Measurements from ENCODE around the gene ERVFRD-1.
"Not testable (repeated sequence)": the region's sequence is repeated elsewhere in the genome, so short reads cannot be mapped to it uniquely, and the experiment has no call there.

The ERVFRD-1 gene

GRCh38 chr6:11091141-11091540, 20.4 kb downstream of the ERVFRD-1 start:
- peaks cover 11% of the 10 kb centered on the region for H3K4me1 Mint-ChIP-seq
- H3K27ac Mint-ChIP-seq; ATAC-seq (ENCODE audit: low read depth); H3K27me3 Mint-ChIP-seq; DNase-seq (ENCODE audit: low spot score in 2 of 2); H3K4me3 Mint-ChIP-seq; H3K9me3 Mint-ChIP-seq; H3K36me3 Mint-ChIP-seq: not testable (repeated sequence)

GRCh38 chr6:11089695-11090094, 21.8 kb downstream of the ERVFRD-1 start:
- DNase-seq (ENCODE audit: low spot score in 2 of 2): no peak
- Mint-ChIP-seq H3K4me1 (peaks cover 8% of the 10 kb centered on the region), H3K9me3 (no peaks in the 10 kb centered on the region), H3K4me3 (no peak overlapping the region), H3K27me3 (no peaks in the 10 kb centered on the region), H3K36me3 (no peaks in the 10 kb centered on the region), H3K27ac (no peak overlapping the region)
- ATAC-seq (ENCODE audit: low read depth): no peak

- not testable (repeated sequence) for H3K4me1 Mint-ChIP-seq
Observed at GRCh38 chr6:11087141-11087812, 24.2 kb downstream of the ERVFRD-1 start.

GRCh38 chr6:11085758-11086435, 25.6 kb downstream of the ERVFRD-1 start:
- Mint-ChIP-seq H3K9me3 (no peaks in the 10 kb centered on the region), H3K36me3 (no peaks in the 10 kb centered on the region), H3K27me3 (peaks cover 5% of the 10 kb centered on the region), H3K27ac (no peak overlapping the region), H3K4me3 (no peak overlapping the region), H3K4me1 (no peaks in the 10 kb centered on the region)
- ATAC-seq (ENCODE audit: low read depth) (no peak), DNase-seq (ENCODE audit: low spot score in 2 of 2) (no peak)

More at GRCh38 chr6:11087141-11087812, 24.2 kb downstream of the ERVFRD-1 start:
- not testable (repeated sequence) for DNase-seq (ENCODE audit: low spot score in 2 of 2); ATAC-seq (ENCODE audit: low read depth); H3K9me3 Mint-ChIP-seq; H3K4me3 Mint-ChIP-seq; H3K36me3 Mint-ChIP-seq; H3K27ac Mint-ChIP-seq; H3K27me3 Mint-ChIP-seq

GRCh38 chr6:11083956-11084355, 27.6 kb downstream of the ERVFRD-1 start:
- H3K36me3 Mint-ChIP-seq: no peaks in the 10 kb centered on the region
- H3K4me1 Mint-ChIP-seq: no peaks in the 10 kb centered on the region
- no peak for ATAC-seq (ENCODE audit: low read depth)
- H3K27ac Mint-ChIP-seq: no peak overlapping the region
- H3K9me3 Mint-ChIP-seq: no peaks in the 10 kb centered on the region
- no peak overlapping the region for H3K4me3 Mint-ChIP-seq
- H3K27me3 Mint-ChIP-seq: peaks cover 5% of the 10 kb centered on the region
- no peak for DNase-seq (ENCODE audit: low spot score in 2 of 2)

GRCh38 chr6:11083491-11083890, 28.0 kb downstream of the ERVFRD-1 start:
- DNase-seq (ENCODE audit: low spot score in 2 of 2) (no peak), ATAC-seq (ENCODE audit: low read depth) (no peak)
- no peaks in the 10 kb centered on the region for H3K9me3 Mint-ChIP-seq
- no peaks in the 10 kb centered on the region for H3K4me1 Mint-ChIP-seq
- no peak overlapping the region for H3K4me3 Mint-ChIP-seq
- no peak overlapping the region for H3K27ac Mint-ChIP-seq
- H3K27me3 Mint-ChIP-seq: peaks cover 5% of the 10 kb centered on the region
- no peaks in the 10 kb centered on the region for H3K36me3 Mint-ChIP-seq

- Mint-ChIP-seq H3K36me3 (no peaks in the 10 kb centered on the region), H3K4me1 (no peaks in the 10 kb centered on the region), H3K4me3 (no peak overlapping the region), H3K9me3 (no peaks in the 10 kb centered on the region), H3K27ac (no peak overlapping the region), H3K27me3 (peaks cover 5% of the 10 kb centered on the region)
- ATAC-seq (ENCODE audit: low read depth) (no peak), DNase-seq (ENCODE audit: low spot score in 2 of 2) (no peak)
Observed at GRCh38 chr6:11080296-11080695, 31.2 kb downstream of the ERVFRD-1 start.

- no peak for ATAC-seq (ENCODE audit: low read depth)
- Mint-ChIP-seq H3K9me3 (no peaks in the 10 kb centered on the region), H3K27ac (no peak overlapping the region), H3K36me3 (no peaks in the 10 kb centered on the region), H3K27me3 (no peaks in the 10 kb centered on the region), H3K4me1 (no peaks in the 10 kb centered on the region), H3K4me3 (no peak overlapping the region)
- DNase-seq (ENCODE audit: low spot score in 2 of 2): no peak
Observed at GRCh38 chr6:11078266-11078665, 33.3 kb downstream of the ERVFRD-1 start.

GRCh38 chr6:11076540-11076939, 35.0 kb downstream of the ERVFRD-1 start:
- no peak for ATAC-seq (ENCODE audit: low read depth)
- no peaks in the 10 kb centered on the region for H3K36me3 Mint-ChIP-seq
- H3K4me1 Mint-ChIP-seq: no peaks in the 10 kb centered on the region

GRCh38 chr6:11072101-11072500, 39.4 kb downstream of the ERVFRD-1 start:
- DNase-seq (ENCODE audit: low spot score in 2 of 2) (no peak), ATAC-seq (ENCODE audit: low read depth) (no peak)
- Mint-ChIP-seq H3K9me3 (no peaks in the 10 kb centered on the region), H3K27ac (no peak overlapping the region), H3K27me3 (peaks cover 3% of the 10 kb centered on the region), H3K4me3 (no peak overlapping the region), H3K36me3 (no peaks in the 10 kb centered on the region), H3K4me1 (no peaks in the 10 kb centered on the region)

More at GRCh38 chr6:11076540-11076939, 35.0 kb downstream of the ERVFRD-1 start:
- no peak for DNase-seq (ENCODE audit: low spot score in 2 of 2)
- Mint-ChIP-seq H3K4me3 (no peak overlapping the region), H3K27ac (no peak overlapping the region), H3K9me3 (no peaks in the 10 kb centered on the region), H3K27me3 (peaks cover 1% of the 10 kb centered on the region)

- Mint-ChIP-seq H3K4me1 (no peaks in the 10 kb centered on the region), H3K36me3 (no peaks in the 10 kb centered on the region), H3K27ac (no peak overlapping the region), H3K9me3 (no peaks in the 10 kb centered on the region), H3K27me3 (peaks cover 3% of the 10 kb centered on the region), H3K4me3 (no peak overlapping the region)
- no peak for ATAC-seq (ENCODE audit: low read depth)
- DNase-seq (ENCODE audit: low spot score in 2 of 2): no peak
Observed at GRCh38 chr6:11069760-11070159, 41.8 kb downstream of the ERVFRD-1 start.

- Mint-ChIP-seq H3K36me3 (no peaks in the 10 kb centered on the region), H3K4me1 (no peaks in the 10 kb centered on the region), H3K27ac (no peak overlapping the region), H3K9me3 (no peaks in the 10 kb centered on the region), H3K4me3 (no peak overlapping the region), H3K27me3 (peaks cover 2% of the 10 kb centered on the region)
- no peak for ATAC-seq (ENCODE audit: low read depth)
- DNase-seq (ENCODE audit: low spot score in 2 of 2): no peak
Observed at GRCh38 chr6:11067348-11067747, 44.2 kb downstream of the ERVFRD-1 start.

GRCh38 chr6:11066505-11067347, 44.8 kb downstream of the ERVFRD-1 start:
- peaks cover 2% of the 10 kb centered on the region for H3K27me3 Mint-ChIP-seq
- no peaks in the 10 kb centered on the region for H3K4me1 Mint-ChIP-seq
- H3K27ac Mint-ChIP-seq: no peak overlapping the region
- H3K4me3 Mint-ChIP-seq: no peak overlapping the region
- no peaks in the 10 kb centered on the region for H3K36me3 Mint-ChIP-seq
- DNase-seq (ENCODE audit: low spot score in 2 of 2) (no peak), ATAC-seq (ENCODE audit: low read depth) (no peak)
- H3K9me3 Mint-ChIP-seq: no peaks in the 10 kb centered on the region
